HEK293 (cell line): ENCODE data around the gene SLC25A12.

ENCODE experiments used
- ZNF175 ChIP-seq: fragments of 450-650 bp; formaldehyde crosslinking; IDR thresholded peaks from 2 replicates; pipeline ENCODE4 v1.5.1; 2016; ENCODE audit warnings: missing biosample characterization, missing genetic modification characterization
- ZNF223 ChIP-seq: fragments of 450-650 bp; formaldehyde crosslinking; IDR thresholded peaks from 2 replicates; pipeline ENCODE4 v1.5.1; 2016; ENCODE audit warnings: missing biosample characterization, missing genetic modification characterization

GRCh38 chr2:171858397-171858958, 35.6 kb downstream of the SLC25A12 start:
- TF ChIP-seq ZNF175 (tag by site-specific recombination) (no peak), ZNF223 (no peak)
